Ureter (tissue), 1 donor: ENCODE data around the gene GNB1L. TPM values are rescaled to one million over a fixed set of nuclear protein-coding genes. Genes with fewer than 3 reads are reported as not detected.
"Not testable (repeated sequence)": the region's sequence is repeated elsewhere in the genome, so short reads cannot be mapped to it uniquely, and the experiment has no call there.

Experiments used
- DNase-seq: peaks from one replicate; pipeline ENCODE4 v3.0.0-alpha.2; 2020; ENCODE audit warnings: low spot score
- total RNA-seq: library from RNA; stranded (reverse); gene quantifications from one replicate; pipeline ENCODE4 v1.2.4, GENCODE V29; 2023
- donor health status: DM: yes; HTN: yes; CAD: no.

The GNB1L gene
- total RNA-seq, 1 donor from 2014 or later, result 6.0 TPM

- DNase-seq, result no peak
Measured at GRCh38 chr22:19843857-19844376, 10.8 kb downstream of the GNB1L start.

DNA sequence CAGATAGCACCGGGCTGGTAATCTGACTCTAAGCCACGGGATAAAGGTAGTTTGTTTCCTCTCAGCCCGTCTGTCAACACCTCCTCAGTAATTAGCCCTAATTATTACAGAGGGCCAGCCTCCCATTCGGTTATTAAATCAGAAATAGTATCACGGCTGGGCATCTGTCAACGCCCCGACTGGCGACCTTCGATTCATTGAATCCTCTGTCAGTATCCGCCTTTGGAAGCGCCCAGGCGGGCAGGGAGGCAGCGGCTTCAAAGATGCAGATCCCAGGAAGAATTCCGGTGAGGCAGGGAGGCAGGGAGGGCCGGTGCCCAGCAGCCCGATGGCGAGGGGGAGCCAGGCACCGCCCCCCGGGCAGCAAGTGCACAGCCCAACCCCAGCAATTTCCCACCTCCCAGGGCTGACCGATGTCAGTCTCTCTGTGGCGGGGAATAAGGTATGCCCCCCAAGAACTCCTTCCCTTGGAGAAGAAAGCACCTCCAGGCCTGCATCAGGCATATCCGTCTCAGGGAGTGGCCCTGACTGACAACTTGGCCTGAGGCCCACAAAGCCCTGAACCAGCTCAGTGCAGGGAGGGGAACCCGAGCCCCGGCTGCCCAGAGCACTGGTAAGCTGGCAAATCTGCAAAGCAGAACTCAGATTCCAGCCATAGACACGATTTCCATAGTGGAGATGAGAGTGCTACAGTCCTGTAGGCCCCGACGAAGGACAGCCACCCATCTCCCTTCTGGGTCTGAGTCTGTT lies 11.4 kb downstream of the GNB1L start:
- DNase-seq, result peak; percentile 53

GRCh38 chr22:19842393-19843106 lies 12.1 kb downstream of the GNB1L start:
- DNase-seq, result no peak

DNA sequence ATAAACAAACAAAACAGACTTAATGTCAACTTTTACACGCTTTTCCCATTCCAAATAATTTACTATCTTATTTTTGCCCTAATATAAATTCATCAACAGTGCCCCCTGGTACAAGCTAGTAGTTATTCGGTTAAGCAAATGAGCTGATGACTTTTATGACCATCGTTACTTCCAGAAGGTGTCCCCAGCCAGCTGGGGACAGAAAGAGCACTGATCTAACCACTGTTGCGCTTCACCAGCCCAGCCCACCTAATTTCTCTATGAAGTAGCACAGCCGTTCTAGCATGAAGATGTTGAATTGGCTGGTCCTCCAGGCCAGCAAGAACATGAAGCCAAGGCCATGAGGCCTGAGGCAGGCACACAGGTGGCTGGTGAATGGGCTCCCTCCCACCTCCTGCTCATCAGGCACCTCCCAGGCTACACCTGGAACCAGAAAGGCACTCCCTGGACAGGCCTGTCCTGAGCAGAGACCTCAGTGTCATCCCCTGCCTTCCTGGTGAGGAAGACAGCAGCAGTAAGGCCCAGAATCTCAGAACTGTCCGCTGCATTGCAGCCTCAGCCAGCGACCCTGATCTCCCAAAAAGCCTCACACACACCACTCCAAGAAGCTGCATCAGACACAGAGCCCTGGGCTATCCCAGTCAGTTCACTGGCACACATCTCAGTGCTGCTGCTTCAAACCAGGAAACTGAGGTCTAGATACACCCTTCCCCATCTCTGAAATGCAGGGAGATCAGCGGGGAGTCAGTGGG lies 12.9 kb downstream of the GNB1L start:
- no peak for DNase-seq

GRCh38 chr22:19840955-19841640 lies 13.6 kb downstream of the GNB1L start:
- DNase-seq, result no peak

DNA sequence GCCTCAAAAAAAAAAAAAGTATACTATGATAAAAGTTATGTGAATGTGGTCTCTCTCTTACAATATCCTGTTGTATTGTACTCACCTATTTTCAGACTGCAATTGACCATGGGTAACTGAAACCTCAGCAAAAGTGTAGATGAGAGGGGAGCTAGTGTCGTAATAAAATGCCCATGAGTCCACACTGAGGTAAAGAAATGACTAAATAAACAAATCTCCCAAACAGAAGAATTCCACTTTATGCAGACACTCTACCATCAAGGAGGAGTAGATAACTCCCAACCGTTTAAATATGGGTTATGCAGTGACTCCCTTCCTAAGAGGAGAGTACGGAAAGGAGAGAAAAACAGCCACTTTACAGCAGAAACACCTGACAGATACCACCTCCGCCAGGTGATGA lies 14.6 kb downstream of the GNB1L start:
- DNase-seq, result no peak

- no peak for DNase-seq
Measured at GRCh38 chr22:19837915-19838314, 16.8 kb downstream of the GNB1L start.

DNA sequence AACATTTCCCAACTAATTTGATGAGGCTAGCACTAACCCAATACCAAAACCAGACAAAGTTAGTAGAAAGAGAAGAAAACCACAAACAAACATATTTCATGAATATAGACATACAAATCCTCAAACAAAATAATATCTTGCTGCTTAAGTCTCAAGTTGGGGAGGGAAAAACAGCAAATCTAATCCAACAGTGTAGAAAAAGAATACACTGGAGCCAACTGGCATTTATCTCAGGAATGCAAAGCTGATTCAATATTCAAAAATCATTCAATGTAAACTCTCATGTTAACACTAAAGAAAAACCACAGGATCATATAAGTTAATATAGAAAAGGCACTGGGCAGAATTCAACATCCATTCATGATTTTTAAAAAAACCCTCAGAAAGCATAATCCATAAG lies 18.2 kb downstream of the GNB1L start:
- DNase-seq, result no peak

GRCh38 chr22:19834599-19834998 lies 20.1 kb downstream of the GNB1L start:
- no peak for DNase-seq

DNA sequence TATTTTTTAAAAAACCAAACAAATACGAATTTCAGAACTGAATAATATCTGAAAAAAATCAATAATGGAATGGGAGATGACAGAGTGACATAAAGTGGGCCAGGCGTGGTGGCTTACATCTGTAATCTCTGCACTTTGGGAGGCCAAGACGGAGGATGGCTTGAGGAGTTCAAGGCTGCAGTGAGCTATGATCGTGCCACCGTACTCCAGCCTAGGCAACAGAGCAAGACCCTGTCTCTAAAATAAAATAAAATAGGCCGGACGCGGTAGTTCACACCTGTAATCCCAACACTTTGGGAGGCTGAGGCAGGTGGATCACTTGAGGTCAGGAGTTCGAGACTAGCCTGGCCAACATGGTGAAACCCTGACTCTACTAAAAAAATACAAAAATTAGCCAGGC lies 21.3 kb downstream of the GNB1L start:
- not testable (repeated sequence) for DNase-seq

DNA sequence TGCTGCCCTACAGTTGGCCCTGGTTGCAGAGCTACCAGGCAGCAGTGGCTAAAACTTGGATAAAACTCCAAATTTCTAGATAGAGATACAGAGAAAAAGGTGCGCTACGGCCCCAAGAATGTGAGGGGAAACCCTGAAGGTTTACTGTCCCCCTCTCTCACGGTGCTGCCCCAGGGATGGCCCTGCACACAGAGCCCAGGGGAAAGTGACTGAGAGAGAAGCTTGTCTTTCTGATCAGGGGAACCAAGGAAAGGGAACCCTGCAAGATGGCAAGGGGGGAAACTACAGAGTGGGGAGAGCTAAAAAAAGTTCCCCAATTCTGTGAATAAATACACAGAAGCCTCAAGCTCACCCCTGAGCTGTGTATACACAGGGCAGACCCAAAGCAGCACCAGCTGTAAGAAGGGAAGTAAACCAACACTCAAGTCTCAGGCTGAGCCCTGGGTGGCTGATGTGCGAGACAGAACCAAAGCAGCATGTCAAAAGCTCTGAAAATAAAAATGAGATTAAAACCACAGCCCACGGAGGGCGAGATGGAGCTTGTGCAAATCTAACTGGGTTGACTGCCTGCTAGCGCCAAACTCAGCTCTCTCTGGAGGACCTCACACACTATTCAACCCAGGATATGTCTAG lies 22.1 kb downstream of the GNB1L start:
- peak; percentile 36 for DNase-seq

DNA sequence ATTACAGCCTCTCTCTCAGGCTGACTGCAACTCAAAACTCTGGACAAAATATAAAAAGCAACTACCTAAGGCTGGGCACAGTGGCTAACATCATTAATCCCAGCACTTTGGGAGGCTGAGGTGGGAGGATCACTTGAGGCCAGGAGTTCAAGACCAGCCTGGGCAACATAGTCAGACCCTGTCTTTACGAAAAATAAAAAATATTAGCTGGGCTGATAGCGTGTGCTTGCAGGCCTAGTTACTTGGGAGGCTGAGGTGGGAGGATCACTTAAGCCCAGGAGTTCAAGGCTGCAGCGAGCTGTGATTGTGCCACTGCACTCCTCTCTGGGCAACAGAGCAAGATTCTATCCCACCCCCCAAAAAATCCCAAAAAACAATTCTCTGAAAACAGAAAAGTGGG lies 22.7 kb downstream of the GNB1L start:
- DNase-seq, result not testable (repeated sequence)

DNA sequence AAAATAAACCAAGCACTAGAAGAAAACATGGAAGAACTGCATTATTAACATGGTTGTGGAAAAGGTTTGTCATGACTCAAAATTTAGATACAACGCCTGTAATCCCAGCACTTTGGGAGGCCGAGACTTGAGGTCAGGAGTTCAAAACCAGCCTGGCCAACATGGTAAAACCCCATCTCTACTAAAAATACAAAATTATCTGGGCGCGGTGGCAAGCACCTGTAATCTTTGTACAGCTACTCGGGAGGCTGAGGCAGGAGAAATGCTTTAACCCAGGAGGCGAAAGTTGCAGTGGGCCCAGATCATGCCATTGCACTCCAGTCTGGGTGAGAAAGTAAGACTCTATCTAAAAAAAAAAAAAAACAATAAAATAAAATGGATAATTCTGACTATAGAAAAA lies 23.7 kb downstream of the GNB1L start:
- no peak for DNase-seq

DNA sequence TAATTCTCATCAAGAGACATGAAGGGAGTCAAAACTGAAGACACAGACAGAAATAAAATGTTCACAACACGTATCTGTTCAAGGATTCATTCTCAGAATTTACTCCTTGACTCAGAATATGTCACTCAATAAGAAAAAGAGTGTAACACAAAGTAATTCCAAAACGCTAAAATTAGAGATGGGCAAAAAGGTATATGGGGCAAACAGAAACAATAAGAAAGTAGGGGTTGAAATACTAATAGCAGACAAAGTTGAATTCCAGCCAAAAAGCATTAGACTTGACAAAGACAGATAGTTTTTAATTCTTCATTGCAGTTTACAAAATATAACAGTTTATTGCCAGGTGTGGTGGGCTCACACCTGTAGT lies 26.7 kb downstream of the GNB1L start:
- DNase-seq, result no peak

DNA sequence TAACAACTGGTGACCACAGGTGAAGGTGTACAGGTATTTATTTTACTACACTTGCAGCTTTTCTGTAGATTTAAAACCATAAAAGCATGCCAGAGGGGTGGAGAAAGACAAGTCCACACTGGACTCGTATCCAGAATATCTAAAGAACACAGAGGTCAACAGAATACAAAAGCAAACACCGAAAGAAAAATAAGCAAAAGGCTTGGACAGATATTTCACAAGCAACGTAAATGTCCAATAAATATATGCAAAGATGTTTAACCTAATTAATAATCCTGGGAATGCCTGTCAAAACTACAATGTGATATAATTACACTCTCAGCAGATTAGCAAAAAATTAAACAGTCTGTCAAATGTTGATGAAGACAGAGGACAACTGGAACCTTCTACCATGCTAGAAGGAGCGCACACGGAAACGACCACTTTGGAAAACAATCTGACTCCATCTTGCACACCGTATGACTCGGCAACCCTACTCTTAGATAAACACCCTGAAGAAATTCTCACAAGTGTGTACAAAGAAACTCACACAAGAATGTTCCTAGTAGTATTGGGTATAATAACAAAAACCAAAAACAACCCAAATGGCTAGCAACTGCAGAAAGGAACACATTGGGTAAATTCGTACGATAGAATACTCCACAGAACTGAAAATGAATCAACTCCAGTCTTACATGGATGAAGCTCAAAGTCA lies 27.2 kb downstream of the GNB1L start:
- no peak for DNase-seq

GRCh38 chr22:19826619-19826950 lies 28.1 kb downstream of the GNB1L start:
- DNase-seq, result no peak

DNA sequence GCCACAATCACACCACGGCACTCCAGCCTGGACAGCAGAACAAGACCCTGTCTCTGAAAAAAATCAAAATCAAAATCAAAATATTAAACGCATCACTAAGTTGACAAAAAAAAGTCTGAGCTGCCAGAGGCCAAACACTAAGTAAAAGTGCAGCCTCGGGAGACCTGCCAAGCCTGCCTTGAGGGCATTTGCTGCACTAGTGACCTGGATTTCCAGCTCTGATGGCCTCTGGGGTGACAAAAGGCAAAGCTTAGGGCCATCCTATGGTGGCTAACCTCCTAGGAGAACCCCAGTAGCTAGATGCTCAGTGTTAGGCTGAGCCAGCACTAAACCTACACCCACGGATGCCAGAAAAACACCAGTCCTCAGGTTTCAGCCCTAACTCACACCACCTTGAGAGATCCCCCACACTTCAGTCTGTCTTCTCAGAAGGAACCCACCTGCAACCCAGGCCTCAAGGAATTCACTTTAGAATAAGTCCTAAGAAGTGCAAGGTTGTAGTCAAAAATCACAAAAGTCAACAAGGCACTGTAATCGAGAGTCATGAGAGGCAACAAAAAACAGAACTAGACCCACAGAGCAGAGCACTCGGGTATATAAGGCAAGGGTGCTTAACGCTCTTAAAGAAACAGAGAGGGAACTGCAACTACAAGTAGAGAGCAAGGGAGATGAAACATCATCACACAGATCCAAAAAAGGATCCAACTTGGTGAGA lies 28.6 kb downstream of the GNB1L start:
- peak; percentile 43 for DNase-seq

- DNase-seq, result peak; percentile 40
Measured at GRCh38 chr22:19824926-19825339, 29.7 kb downstream of the GNB1L start.

DNA sequence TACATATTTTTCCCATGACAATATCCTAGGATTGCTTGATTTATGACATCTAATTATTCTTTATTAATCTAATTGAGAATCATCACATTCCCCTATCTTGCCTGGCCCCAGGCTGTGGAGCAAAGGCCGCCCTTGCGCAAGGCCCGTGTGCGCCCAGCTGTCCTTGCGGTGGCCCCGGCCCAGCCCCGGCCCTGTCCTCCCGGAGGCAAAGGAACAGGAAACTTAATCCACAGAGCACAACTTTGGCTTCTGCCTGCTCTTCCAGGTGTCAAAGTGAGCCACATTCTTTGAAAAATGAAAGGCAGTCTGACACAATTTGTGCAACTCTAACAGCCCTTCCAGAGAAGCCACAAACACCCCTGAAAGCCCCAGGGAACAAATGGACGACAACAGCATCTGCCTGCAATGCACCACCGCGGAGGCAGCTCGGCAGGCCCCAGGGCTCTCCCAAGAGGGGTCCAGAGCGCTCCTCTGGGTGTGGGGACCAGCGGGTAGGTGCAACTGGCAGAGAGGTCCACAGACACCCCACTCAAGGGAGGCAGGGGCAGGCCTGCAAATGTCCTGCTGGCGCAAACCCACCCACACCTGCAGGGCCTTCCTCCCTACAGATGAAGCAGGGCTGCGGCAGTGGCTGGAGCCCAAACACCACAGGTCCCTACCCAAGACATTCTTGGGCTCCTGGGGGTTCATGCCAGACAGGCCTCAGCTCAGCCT lies 30.3 kb downstream of the GNB1L start:
- peak; percentile 43 for DNase-seq

DNA sequence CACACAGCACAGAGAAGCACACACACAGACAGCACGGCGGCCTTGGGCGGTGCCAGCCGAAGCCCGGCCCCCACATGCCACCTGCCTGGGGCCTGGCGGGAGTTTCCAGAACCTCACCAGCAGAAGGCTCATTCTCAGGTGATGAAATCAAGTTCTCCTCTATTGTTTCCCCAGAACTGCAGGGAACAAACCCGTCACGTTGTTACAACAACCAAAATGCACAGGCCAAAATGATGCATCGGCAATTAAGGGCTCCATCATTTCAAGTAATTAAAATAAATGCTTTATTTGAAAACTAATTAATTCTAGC lies 30.8 kb downstream of the GNB1L start:
- DNase-seq, result peak; percentile 56
